Neural cell (in vitro differentiated cells): Measurements from ENCODE around the gene NUP42.

Experiments
- CTCF ChIP-seq: fragments of 450-650 bp; IDR thresholded peaks from 2 replicates; pipeline ENCODE4 v1.5.1; 2014; ENCODE audit warnings: antibody characterized with exemption, mild to moderate bottlenecking, moderate library complexity; ENCODE audit not compliant: poor library complexity, severe bottlenecking
- EP300 ChIP-seq: fragments of 450-650 bp; conservative IDR thresholded peaks from 2 replicates; pipeline ENCODE4 v1.6.1; 2014; ENCODE audit warnings: antibody characterized with exemption, mild to moderate bottlenecking, moderate library complexity; ENCODE audit not compliant: poor library complexity, severe bottlenecking
- EZH2 ChIP-seq: fragments of 200-600, 300-800 bp; shearing (Covaris generic), sonication (generic); IDR thresholded peaks from 2 replicates; pipeline ENCODE4 v1.6.1; 2014; ENCODE audit warnings: antibody characterized with exemption, low read length, borderline replicate concordance, mild to moderate bottlenecking; ENCODE audit not compliant: insufficient read depth, poor library complexity, severe bottlenecking
- MXI1 ChIP-seq: fragments of 450-650 bp; conservative IDR thresholded peaks from 2 replicates; pipeline ENCODE4 v1.6.1; 2014; ENCODE audit warnings: antibody characterized with exemption, mild to moderate bottlenecking; ENCODE audit not compliant: poor library complexity, severe bottlenecking
- POLR2AphosphoS5 ChIP-seq: IDR thresholded peaks from 2 replicates; pipeline ENCODE4 v1.6.1; 2012
- RAD21 ChIP-seq: fragments of 450-650 bp; conservative IDR thresholded peaks from 2 replicates; pipeline ENCODE4 v1.6.1; 2014; ENCODE audit warnings: antibody characterized with exemption, mild to moderate bottlenecking, moderate library complexity
- REST ChIP-seq: IDR thresholded peaks from 2 replicates; pipeline ENCODE4 v1.6.1; 2012; ENCODE audit warnings: borderline replicate concordance
- SMC3 ChIP-seq: fragments of 450-650 bp; conservative IDR thresholded peaks from 2 replicates; pipeline ENCODE4 v1.6.1; 2014; ENCODE audit warnings: antibody characterized with exemption, mild to moderate bottlenecking, moderate library complexity; ENCODE audit not compliant: poor library complexity
- TAF1 ChIP-seq: IDR thresholded peaks from 2 replicates; pipeline ENCODE4 v1.6.1; 2012; ENCODE audit warnings: low read depth

DNA sequence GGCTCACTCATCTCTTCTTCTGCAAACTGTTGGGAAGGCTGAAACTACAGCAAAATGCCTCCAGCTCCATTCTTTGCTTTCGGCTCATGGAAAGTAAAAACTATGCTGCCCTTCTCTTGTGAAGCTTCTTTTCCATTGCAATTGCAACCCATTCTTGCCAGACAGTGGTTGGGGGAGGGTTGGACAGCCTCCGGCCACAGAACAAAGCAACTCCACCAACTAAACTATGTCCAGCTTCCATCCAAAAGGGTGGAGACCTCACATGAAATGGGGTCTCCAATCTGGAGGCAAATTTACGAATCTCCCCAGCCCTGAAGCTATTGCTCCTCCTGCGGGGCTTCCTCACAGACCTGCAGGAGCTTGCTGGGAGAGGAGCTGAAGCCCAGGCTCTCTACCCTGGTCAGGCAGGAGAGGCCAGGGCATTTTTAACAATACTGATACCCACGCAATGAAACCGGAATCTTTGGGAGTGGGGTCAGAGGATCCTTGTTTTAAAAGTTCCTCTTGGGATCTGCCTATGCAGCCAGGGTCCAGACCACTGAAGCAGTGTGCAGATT is 65.3 kb downstream of the NUP42 start:
- no peak for TF ChIP-seq EP300
- TF ChIP-seq CTCF = no peak
- TF ChIP-seq EZH2 = no peak
- no peak for TF ChIP-seq POLR2AphosphoS5
- TF ChIP-seq SMC3 = no peak
- no peak for TF ChIP-seq TAF1
- TF ChIP-seq REST = no peak
- no peak for TF ChIP-seq MXI1
- no peak for TF ChIP-seq RAD21
